Stimulated activated naive CD8-positive, alpha-beta T cell treated with anti-CD3 and anti-CD28 coated beads, Interleukin-15, Interleukin-2, amounts not matched to agents 100 U/mL and 50 U/mL, for 24 hours (primary cell): Measurements from ENCODE around the gene ZP3.
A peak's percentile ranks its signal among the peaks of the same experiment; 100 is the strongest.
"Not testable (repeated sequence)": the region's sequence is repeated elsewhere in the genome, so short reads cannot be mapped to it uniquely, and the experiment has no call there.

Source experiments
- ATAC-seq: fragments of 150-1000 bp; cut with Tn5 transposase; one replicate; pipeline ENCODE4 v1.10.0; 2021
- DNase-seq: peaks from one replicate; pipeline ENCODE4 v3.0.0; 2021

The ZP3 gene

DNA sequence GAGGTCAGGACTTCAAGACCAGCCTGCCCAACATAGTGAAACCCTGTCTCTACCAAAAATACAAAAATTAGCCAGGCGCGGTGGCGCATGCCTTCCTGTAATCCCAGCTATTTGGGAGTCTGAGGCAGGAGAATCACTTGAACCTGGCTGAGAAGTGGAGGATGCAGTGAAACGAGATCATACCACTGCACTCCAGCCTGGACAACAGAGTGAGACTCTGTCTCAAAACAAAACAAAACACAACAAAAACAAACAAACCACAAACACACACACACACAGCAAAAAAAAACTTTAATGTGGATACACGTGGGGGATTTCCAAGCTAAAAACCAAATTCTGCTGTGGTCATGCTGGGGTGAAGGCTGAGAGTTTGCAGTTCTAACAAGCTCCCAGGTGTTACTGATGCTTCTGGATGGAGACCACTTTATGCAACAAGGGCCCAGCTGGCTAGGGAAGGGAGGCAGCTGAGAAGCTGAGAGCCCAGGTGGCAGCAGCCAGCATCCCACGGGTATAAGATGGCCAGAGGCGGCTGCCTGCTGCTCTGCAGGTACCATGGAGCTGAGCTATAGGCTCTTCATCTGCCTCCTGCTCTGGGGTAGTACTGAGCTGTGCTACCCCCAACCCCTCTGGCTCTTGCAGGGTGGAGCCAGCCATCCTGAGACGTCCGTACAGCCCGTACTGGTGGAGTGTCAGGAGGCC lies at the start of gene ZP3:
Gene ZP3, plus strand, starts transcription at position 538 of the 699 bp plus-strand sequence. Its CDS starts 15 bp downstream, at position 553.
- ATAC-seq (no peak), DNase-seq (no peak)

DNA sequence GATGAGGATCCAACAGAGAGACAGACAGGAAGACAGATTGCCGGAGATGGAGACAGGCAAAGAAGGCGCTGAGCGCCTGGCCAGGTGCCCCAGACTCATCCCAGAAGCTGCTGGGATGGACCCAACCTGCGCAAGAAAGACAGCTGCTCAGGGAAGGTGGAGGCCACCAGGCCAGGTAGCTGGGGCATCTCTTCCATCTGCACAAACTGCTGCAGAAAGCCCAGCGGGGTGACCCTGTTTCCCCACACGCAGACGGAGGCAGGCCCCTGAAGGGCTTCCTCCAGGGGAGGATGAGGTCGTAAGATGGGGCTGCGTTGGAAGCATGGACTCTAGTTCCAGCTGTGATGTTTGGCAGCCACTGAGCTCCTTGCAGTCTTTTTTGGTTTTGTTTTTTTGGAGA lies 49.5 kb upstream of the ZP3 start:
- DNase-seq = no peak
- no peak for ATAC-seq

GRCh38 chr7:76377186-76377918 lies 47.4 kb upstream of the ZP3 start:
- ATAC-seq (no peak), DNase-seq (no peak)

GRCh38 chr7:76380623-76380966 lies 44.2 kb upstream of the ZP3 start:
- no peak for DNase-seq
- no peak for ATAC-seq

DNA sequence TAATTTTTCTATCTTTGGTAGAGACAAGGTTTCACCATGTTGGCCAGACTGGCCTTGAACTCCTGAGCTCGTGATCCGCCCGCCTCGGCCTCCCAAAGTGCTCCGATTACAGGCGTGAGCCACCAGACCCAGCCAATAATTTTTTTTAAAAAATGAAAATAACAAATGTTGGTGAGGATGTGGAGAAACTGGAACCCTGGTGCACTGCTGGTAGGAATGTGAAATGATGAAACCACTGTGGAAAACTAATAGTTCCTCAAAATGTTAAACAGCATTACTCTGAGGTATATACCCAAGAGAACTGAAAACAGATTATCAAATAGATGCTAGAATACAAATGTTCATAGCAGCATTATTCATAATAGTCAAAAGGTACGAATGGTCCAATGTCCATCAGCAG lies 42.9 kb upstream of the ZP3 start:
- no peak for ATAC-seq

DNA sequence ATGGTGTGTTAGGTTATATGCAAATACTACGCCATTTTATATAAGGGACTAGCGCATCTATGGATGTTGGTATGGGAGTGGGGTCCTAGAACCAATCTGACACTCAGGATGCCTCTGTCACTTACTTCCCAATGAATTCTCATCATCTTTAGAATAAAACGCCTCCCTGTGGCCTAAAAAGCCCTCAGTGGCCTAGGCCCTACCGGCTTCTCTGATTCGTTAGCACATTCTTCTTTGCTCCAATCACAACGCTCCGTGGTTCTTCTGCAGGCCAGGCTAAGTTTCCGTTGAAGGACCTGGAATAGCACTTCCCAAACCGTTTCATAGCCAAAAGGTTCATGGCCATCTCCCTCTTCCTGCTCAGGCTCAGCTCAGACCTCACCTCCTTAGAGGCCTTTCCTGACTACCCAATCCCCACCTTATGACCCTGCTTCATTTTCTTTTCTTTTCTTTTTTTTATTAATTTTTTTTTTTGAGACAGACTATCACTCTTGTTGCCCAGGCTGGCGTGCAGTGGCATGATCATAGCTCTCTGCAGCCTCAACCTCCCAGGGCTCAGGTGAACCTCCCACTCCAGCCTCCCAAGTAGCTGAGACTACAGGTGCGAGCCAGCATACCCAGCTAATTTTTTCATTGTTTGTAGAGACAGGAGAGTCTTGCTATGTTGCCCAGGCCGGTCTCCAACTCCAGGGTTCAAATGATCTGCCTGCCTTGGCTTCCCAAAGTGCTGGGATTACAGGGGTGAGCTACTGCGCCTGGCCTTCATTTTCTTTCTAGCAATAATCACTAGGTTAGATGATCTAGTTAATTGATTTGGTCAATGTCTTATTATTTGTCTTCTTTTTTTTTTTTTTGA lies 41.4 kb upstream of the ZP3 start:
- no peak for DNase-seq

More for the DNA sequence above, 42.9 kb upstream of the ZP3 start:
- DNase-seq = no peak

DNA sequence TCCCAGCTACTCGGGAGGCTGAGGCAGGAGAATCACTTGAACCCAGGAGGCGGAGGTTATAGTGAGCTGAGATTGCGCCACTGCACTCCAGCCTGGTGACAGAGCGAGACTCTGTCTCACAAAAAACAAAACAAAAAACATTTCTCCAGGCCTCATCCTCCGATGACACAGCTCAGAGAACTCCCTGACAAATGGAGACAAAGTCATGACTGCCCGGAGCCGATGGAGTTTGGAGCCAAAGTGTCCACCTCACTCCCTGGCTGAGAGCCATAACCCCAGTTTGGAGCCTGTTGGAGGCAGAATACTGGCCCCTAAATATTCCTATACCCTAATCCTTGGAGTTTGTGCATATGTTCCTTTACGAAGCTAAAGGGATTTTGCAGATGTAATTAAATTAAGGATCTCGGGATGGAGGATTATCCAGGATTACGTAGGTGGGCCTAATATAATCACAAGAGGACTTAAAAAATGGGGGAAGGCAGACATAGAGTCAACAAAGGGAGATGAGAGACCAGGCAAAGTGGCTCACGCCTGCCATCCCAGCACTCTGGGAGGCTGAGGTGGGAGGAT lies 38.0 kb upstream of the ZP3 start:
- ATAC-seq (no peak), DNase-seq (no peak)

More for the DNA sequence above, 41.4 kb upstream of the ZP3 start:
- ATAC-seq = no peak

GRCh38 chr7:76387789-76388188 lies 37.0 kb upstream of the ZP3 start:
- not testable (repeated sequence) for DNase-seq, ATAC-seq

GRCh38 chr7:76390092-76390491 lies 34.7 kb upstream of the ZP3 start:
- ATAC-seq = no peak
- no peak for DNase-seq

GRCh38 chr7:76392531-76393115 lies 32.1 kb upstream of the ZP3 start:
- ATAC-seq (no peak), DNase-seq (no peak)

DNA sequence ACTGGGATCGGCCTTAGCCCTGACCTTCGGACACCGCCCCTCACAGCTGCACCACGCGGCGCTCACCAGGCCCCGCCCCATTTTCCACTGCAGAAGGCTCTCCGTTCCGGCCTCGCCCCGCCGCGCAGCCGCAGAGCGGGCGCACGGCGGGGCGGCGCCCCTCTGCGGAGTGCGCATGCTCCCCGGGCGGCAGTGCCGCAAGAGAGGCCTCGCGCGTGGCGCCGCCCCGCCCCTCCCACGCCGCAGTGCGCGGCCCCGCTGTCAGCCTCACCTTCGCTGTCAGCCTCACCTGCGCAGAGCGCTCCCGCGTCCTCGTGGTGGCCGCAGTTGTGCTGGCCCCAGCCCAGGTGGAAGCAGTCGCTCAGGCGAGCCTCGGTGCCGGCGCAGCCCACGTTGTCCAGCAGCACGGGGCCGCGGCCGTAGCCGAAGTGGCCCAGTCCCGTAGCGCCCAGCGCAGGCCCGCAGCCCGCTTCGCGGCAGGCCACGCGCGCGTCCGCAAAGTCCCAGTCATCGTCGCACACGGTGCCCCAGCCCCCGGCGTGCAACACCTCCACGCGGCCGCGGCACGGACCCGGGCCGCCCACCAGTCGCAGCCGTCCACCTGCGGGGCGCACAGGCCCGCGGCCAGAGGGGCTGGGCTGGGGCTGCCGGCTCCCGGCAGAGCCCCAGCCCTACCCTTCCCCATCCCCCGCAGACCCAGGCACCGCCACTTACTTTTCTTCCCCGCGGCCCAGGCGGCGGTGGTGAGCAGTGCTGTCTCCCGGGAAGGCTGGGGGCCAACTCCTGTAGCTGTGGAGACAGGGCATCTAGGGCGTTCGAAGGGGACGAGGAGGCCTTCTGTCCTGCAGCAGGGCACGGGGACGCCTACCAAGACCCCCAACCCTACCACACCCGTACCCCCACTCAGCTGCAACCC lies 31.4 kb upstream of the ZP3 start:
- peak; percentile 84 for ATAC-seq

GRCh38 chr7:76394957-76395356 lies 29.8 kb upstream of the ZP3 start:
- DNase-seq (no peak), ATAC-seq (no peak)

More for the DNA sequence above, 31.4 kb upstream of the ZP3 start:
- peak; percentile 96 for DNase-seq

DNA sequence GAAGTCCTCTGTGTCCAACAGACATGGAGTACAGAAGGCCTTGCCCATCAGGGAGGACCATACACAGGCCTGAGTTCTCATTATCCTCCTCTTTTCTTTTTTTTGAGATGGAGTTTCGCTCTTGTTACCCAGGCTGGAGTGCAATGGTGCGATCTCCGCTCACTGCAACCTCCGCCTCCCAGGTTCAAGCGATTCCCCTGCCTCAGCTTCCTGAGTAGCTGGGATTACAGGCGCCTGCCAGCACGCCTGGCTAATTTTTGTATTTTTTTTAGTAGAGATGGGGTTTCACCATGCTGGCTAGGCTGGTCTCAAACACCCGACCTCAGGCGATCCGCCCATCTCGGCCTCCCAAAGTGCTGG lies 29.2 kb upstream of the ZP3 start:
- not testable (repeated sequence) for DNase-seq, ATAC-seq

DNA sequence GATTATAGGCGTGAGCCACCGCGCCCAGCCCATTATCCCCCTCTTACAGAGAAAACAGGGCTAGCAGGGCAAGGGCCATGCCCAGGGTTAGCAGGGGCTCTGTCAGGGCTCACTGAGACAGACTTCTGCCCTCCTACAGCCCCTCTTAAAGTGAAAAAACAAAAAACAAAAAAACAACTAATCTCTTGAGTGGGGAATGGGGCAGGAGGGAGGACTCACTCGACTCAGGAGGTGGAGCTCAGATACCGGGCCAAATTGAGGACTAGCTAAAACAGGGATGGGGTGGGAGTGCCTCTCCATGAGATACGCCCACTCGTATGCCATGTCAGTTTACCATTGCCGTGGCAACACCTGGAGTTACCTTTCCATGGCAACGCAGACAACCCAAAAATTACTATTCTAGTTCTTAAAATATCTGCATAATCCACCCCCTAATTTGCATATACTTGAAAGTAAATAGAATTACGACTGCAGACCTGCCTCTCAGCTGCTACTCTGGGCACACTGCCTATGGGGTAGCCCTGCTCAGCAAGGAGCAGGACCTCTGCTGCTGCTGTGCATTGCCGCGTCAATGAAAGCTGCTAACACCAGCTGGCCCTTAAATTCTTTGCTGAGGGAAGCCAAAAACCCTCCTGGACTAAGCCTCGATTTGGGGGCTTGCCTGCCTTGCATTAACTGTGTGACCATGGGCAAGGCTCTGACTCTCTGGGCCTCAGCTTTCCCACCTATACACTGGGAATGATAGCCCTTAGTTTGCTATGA lies 28.6 kb upstream of the ZP3 start:
- ATAC-seq (no peak), DNase-seq (no peak)

DNA sequence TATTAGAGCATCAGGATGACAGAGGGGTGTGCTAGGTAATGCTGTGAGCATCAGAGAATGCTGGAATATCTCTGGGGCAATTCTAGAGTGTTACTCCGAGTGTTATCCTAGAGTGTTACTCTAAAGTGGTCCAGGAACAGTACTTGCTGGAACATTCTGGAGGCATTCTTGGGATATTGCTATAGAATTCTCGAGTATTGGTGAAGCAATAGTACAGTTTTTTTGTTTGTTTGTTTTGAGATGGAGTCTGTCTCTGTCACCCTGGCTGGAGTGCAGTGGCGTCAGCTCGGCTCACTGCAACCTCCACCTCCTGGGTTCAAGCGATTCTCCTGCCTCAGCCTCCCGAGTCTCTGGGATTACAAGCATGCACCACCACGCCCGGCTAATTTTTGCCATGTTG lies 27.9 kb upstream of the ZP3 start:
- ATAC-seq = no peak

DNA sequence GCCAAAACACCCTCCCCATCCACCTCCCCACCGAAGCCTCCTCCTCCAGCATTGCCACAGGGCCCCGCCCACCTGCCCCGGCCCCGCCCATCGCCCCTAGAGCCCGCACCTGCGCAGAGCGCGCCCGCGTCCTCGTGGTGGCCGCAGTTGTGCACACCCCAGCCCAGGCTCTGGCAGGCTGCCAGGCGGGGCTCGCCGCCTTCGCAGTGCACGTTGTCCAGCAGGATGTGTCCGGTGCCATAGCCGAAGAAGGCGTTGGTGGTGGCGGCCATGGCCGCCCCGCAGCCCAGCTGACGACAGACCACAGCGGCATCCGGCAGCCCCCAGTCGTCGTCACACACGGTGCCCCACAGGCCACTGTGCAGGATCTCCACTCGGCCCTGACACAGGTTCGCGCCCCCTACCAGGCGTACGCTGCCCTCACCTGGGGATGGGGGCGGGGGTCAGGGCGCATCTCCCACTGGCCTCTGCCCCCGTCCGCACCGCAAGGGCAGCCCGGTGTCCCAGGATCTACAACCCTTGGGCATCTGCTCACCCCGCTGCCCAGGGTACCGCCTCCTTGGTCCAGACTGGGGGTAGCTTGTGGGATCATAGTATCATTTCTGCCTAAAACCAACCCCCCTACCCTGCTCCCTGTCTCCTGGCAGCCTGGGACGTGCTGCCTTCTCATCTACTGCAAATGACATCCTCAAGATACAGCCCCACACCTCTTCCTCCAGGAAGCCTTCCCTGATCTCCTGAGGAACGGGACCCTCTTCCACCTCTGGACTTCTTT lies 27.2 kb upstream of the ZP3 start:
- DNase-seq (peak; percentile 89), ATAC-seq (peak; percentile 51)

More for the DNA sequence above, 27.9 kb upstream of the ZP3 start:
- no peak for DNase-seq

GRCh38 chr7:76400248-76400647 lies 24.5 kb upstream of the ZP3 start:
- no peak for DNase-seq
- no peak for ATAC-seq

GRCh38 chr7:76403097-76403496 lies 21.7 kb upstream of the ZP3 start:
- not testable (repeated sequence) for ATAC-seq, DNase-seq

DNA sequence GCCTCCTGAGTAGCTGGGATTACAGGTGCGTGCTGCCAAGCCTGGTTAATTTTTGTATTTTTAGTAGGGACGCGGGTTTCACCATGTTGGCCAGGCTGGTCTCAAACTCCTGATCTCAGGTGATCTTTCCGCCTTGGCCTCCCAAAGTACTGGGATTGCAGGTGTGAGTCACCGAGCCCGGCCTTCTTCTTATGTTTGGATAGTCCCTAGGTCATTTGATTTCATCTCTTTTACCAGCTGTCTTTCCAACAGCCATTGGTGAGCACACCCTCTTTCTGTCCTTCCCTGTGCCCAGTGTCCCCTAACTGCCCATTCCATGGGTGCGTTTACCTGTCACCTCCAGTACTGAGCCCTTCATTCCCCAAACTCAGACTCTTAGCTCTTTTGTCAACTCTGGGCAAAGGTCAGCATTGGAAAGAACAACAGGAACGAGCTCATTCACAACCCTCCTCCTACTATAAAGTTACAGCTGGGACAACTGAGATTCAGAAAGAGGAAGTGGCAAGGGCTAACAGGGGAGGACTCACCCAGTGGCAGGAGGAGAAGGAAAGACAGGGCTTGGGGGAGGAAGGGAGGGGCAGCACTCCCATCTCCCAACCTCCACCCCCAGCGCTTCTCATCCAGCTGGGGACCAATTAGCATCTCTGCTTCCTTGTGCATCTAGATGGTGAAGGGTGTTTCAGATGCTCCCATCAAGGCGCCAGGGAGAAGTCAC lies 20.8 kb upstream of the ZP3 start:
- no peak for DNase-seq
- no peak for ATAC-seq
